Cardiac muscle cell (in vitro differentiated cells and primary cell): ENCODE data around the gene TMCO4. TPM values are rescaled to one million over a fixed set of nuclear protein-coding genes. Genes with fewer than 3 reads are reported as not detected.

Experiments used
- DNase-seq, 2 donors: peaks; one replicate each; pipeline versions ENCODE4 v3.0.0 to v3.0.0-alpha.2; 2010 to 2017; ENCODE audit warnings: low read depth in 1 of 2, low spot score in 1 of 2
- H3K27ac ChIP-seq: fragments of 200-600 bp; sonication (generic); 2 replicates; pipeline ENCODE4 v1.5.1; 2016
- H3K27me3 ChIP-seq: fragments of 200-600 bp; sonication (generic); 2 replicates; pipeline ENCODE4 v1.6.0; 2016; ENCODE audit warnings: control low read depth
- H3K36me3 ChIP-seq: fragments of 200-600 bp; sonication (generic); 2 replicates; pipeline ENCODE4 v1.5.1; 2016; ENCODE audit warnings: control low read depth
- H3K4me1 ChIP-seq: fragments of 200-600 bp; sonication (generic); 2 replicates; pipeline ENCODE4 v1.8.1; 2017; ENCODE audit warnings: low read depth, mild to moderate bottlenecking, mixed run types
- H3K4me3 ChIP-seq: fragments of 200-600 bp; sonication (generic); 2 replicates; pipeline ENCODE4 v1.5.1; 2016; ENCODE audit warnings: mild to moderate bottlenecking
- H3K9me3 ChIP-seq: fragments of 200-600 bp; sonication (generic); 2 replicates; pipeline ENCODE4 v1.5.1; 2017; ENCODE audit warnings: low read depth, mild to moderate bottlenecking, control low read depth
- polyA plus RNA-seq: library from polyadenylated mRNA; unstranded; fragments of >200 nt; fragmentation: Nextera tagmentation; extraction: Ambion mirVana; gene quantifications from 2 replicates; pipeline ENCODE4 v1.2.1, GENCODE V29; 2016
- total RNA-seq: library from RNA; depleted of rRNA; stranded (reverse); fragments of >200 nt; gene quantifications from 2 replicates; pipeline ENCODE4 v1.2.3, GENCODE V29; 2016
- TF ChIP-seq, protein P1 (sequence below): IDR thresholded peaks from 2 replicates; pipeline ENCODE4 v1.5.1; 2012; ENCODE audit warnings: low read depth, mild to moderate bottlenecking, low read length

The TMCO4 gene
- total and polyA plus RNA-seq, 2 experiments from 2014 or later: 2.2 to 2.5 TPM

DNA sequence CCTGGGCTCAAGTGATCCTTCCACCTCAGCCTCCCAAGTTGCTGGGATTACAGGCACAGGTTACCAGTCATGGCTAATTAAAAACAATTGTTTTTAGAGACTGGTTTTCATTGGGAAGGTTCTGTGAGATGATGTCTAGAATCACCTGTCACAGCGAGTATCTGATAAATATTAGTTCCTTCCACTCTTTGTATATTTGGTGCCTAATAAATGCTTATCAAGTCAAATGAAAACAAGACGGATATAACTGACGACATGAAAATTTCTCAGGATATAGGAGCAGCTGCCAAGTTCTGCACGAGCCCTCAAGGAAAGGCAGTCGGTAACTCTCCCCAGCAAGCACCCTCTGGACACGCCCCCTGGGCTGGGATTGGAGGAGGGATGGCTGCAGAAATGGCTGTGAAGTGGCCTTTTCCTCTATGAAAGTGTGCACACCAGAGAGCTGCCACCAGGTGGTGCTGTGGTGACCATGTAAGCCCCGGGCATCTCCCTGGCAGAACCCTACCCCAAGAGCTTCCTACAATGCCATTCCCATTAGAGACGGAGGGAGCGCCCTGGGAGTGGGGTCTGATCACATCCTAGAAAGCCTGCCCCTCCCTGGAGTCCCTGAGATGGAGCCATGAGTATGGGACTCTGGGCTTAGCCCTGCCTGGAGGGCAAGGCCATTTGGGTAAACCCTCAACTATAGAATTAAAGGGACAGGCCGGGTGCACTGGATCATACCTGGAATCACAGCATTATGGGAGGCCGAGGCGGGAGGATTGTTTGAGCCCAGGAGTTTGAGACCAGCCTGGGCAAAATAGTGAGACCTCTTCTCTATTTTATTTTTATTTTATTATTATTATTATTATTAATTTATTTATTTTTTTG, 84.1 kb downstream of the TMCO4 start:
- Histone ChIP-seq H3K36me3 (no peaks in the 10 kb centered on the region), H3K4me3 (no peak overlapping the region), H3K4me1 (no peaks in the 10 kb centered on the region), H3K27ac (no peak overlapping the region), H3K9me3 (no peaks in the 10 kb centered on the region), H3K27me3 (no peaks in the 10 kb centered on the region)
- TF ChIP-seq, protein P1, sequence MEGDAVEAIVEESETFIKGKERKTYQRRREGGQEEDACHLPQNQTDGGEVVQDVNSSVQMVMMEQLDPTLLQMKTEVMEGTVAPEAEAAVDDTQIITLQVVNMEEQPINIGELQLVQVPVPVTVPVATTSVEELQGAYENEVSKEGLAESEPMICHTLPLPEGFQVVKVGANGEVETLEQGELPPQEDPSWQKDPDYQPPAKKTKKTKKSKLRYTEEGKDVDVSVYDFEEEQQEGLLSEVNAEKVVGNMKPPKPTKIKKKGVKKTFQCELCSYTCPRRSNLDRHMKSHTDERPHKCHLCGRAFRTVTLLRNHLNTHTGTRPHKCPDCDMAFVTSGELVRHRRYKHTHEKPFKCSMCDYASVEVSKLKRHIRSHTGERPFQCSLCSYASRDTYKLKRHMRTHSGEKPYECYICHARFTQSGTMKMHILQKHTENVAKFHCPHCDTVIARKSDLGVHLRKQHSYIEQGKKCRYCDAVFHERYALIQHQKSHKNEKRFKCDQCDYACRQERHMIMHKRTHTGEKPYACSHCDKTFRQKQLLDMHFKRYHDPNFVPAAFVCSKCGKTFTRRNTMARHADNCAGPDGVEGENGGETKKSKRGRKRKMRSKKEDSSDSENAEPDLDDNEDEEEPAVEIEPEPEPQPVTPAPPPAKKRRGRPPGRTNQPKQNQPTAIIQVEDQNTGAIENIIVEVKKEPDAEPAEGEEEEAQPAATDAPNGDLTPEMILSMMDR: peak; percentile 96
- DNase-seq: peak; percentile 97 to 98

DNA sequence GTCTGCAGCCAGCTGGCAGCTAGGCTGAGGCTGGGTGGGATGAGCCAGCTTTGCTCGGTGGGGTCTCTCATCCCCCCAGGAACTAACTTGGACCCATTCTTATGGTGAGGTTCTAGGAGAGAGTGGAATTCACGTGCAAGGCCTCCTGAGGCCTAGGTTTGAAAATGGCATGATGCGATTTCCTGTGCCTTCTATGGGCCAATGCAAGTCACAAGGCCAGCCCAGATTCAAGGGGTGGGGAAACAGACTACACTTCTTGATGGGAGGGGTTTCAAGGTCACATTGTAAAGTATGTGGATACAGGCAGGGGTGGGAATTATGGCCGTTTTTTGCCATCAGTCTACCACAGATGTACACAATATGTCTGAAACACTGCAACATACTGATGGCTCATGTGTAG, 86.8 kb downstream of the TMCO4 start:
- H3K36me3 ChIP-seq: no peaks in the 10 kb centered on the region

DNA sequence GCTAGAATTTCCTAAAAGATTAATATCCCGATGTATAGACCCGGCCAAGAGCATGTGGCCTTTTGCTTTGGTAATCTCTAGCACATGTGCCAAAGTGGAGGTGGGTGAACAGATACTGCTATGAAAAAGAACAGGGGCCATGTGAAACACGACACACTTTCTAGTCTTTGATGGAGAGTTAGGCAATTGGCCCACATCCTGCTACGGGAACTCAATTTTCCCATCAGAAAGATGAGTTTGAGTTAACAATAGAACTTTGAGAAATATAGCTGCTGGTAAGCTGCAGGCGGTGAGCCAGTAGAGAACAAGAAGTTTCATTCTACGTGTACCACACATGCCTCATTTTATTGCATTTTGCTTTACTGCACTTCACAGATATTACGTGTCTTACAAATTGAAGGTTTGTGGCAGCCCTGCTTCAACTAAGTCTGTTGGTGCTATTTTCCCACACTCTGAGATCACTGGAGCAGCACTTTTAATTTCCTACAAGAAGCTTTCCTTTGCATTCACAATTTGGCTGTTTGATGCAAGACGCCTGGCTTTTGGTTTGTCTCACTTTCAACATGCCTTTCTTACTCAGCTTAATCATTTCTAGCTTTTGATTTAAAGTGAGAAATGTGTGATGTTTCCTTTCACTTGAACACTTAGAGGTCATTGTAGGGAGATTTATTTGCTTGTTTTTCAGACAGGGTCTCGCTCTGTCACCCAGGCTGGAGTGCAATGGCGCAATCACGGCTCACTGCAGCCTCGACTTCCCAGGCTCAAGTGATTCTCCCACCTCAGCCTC, 88.7 kb downstream of the TMCO4 start:
- DNase-seq: peak in 1 of 2 donors; percentile 8
- H3K4me3 ChIP-seq: no peak overlapping the region
- no peaks in the 10 kb centered on the region for H3K27me3 ChIP-seq
- TF ChIP-seq, protein P1: no peak
- H3K27ac ChIP-seq: no peak overlapping the region
- no peaks in the 10 kb centered on the region for H3K9me3 ChIP-seq
- no peaks in the 10 kb centered on the region for H3K36me3 ChIP-seq
- H3K4me1 ChIP-seq: no peaks in the 10 kb centered on the region

More for the DNA sequence above, 86.8 kb downstream of the TMCO4 start:
- no peak overlapping the region for H3K4me3 ChIP-seq
- no peak overlapping the region for H3K27ac ChIP-seq
- H3K4me1 ChIP-seq: no peaks in the 10 kb centered on the region
- DNase-seq: no peak
- TF ChIP-seq, protein P1: no peak
- H3K27me3 ChIP-seq: no peaks in the 10 kb centered on the region
- no peaks in the 10 kb centered on the region for H3K9me3 ChIP-seq

DNA sequence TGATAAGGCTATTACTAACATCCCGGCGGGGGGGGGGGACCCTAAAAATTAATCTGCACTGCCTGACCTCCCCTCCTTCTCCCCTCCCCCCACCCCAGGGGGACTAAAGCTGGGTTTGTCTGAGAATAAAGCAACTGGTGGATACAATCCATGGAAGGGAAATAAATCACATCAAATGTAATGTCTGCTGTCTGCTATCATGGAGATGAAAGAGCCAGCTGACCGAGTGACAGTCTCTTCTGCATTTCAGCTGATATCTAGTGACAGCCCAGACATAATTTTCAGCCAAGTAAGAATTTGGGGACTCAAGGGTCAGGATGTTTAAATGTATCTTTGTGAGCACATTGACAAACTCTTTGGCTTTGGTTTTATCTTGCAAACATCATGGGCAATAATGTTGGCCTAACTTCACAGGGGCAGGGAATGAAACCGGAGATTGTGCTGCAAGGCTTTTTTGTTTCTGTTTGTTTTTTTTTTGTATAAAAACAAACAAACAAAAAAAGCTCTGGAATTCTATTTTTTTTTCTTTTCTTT, 90.4 kb downstream of the TMCO4 start:
- TF ChIP-seq, protein P1: no peak
- H3K27me3 ChIP-seq: no peaks in the 10 kb centered on the region
- no peak overlapping the region for H3K27ac ChIP-seq
- H3K36me3 ChIP-seq: no peaks in the 10 kb centered on the region
- H3K4me3 ChIP-seq: no peak overlapping the region
- no peak for DNase-seq
- no peaks in the 10 kb centered on the region for H3K4me1 ChIP-seq
- no peaks in the 10 kb centered on the region for H3K9me3 ChIP-seq

DNA sequence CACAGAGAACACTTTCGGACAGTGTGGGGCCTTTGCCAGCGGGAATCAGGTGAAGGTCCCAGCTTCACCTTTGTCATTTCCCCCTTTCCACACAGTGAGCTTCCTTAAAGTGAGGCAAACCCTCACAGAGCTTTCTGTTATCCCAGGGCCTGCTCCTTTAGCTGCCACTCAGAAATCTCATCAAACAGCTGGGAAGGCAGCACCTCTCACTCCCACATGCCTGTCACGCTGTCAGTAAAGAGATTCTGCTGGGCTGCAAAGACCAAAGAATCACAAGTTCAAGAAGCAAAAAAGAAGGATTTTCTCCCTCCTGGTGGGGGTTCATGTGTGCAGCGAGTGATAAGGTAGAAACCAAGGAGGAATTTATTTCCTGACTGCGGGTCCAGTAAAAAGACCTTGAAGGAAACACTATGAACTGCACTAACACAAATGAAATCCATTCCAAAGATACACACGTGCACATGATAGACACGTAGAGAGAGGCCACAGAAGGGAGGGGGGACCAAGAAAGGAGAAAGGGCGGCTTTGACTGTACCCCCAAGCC, 91.1 kb downstream of the TMCO4 start:
- Histone ChIP-seq H3K4me3 (no peak overlapping the region), H3K27me3 (no peaks in the 10 kb centered on the region), H3K9me3 (no peaks in the 10 kb centered on the region), H3K36me3 (no peaks in the 10 kb centered on the region), H3K4me1 (no peaks in the 10 kb centered on the region), H3K27ac (no peak overlapping the region)
- DNase-seq: peak in 1 of 2 donors; percentile 3
- TF ChIP-seq, protein P1: no peak
